GM21576 (cell line): ENCODE measurements around the gene MBD2.
"Not testable (repeated sequence)": the region's sequence is repeated elsewhere in the genome, so short reads cannot be mapped to it uniquely, and the experiment has no call there.

Experiments used
- ATAC-seq: cut with Tn5 transposase; IDR thresholded peaks from one replicate; pipeline ENCODE4 v1.9.1; 2021; ENCODE audit warnings: mild to moderate bottlenecking, moderate library complexity; ENCODE audit not compliant: unreplicated experiment

The MBD2 gene

GRCh38 chr18:54155412-54155811, 69.1 kb downstream of the MBD2 start:
- ATAC-seq: no peak

GRCh38 chr18:54154231-54154630, 70.2 kb downstream of the MBD2 start:
- no peak for ATAC-seq

- no peak for ATAC-seq
These were observed 73.1 kb downstream of the MBD2 start for GRCh38 chr18:54151376-54151775.

- no peak for ATAC-seq
These were observed 74.2 kb downstream of the MBD2 start for GRCh38 chr18:54150226-54150625.

GRCh38 chr18:54149078-54149697, 75.3 kb downstream of the MBD2 start:
- ATAC-seq: peak; percentile 41

GRCh38 chr18:54148678-54149077, 75.8 kb downstream of the MBD2 start:
- no peak for ATAC-seq

- ATAC-seq: no peak
These were observed 76.3 kb downstream of the MBD2 start for GRCh38 chr18:54148151-54148550.

GRCh38 chr18:54147439-54147838, 77.0 kb downstream of the MBD2 start:
- peak; percentile 82 for ATAC-seq

- no peak for ATAC-seq
These were observed 83.3 kb downstream of the MBD2 start for GRCh38 chr18:54141041-54141608.

- no peak for ATAC-seq
These were observed 83.8 kb downstream of the MBD2 start for GRCh38 chr18:54140641-54141040.

GRCh38 chr18:54135216-54135615, 89.3 kb downstream of the MBD2 start:
- ATAC-seq: no peak

GRCh38 chr18:54134053-54134452, 90.4 kb downstream of the MBD2 start:
- ATAC-seq: no peak

GRCh38 chr18:54130631-54131030, 93.8 kb downstream of the MBD2 start:
- ATAC-seq: no peak

- ATAC-seq: no peak
These were observed 94.3 kb downstream of the MBD2 start for GRCh38 chr18:54130177-54130576.

GRCh38 chr18:54129448-54130067, 94.9 kb downstream of the MBD2 start:
- peak; percentile 77 for ATAC-seq

GRCh38 chr18:54127759-54128378, 96.6 kb downstream of the MBD2 start:
- ATAC-seq: peak; percentile 80

- no peak for ATAC-seq
These were observed 99.0 kb downstream of the MBD2 start for GRCh38 chr18:54125429-54125828.

- ATAC-seq: not testable (repeated sequence)
These were observed 100.6 kb downstream of the MBD2 start for GRCh38 chr18:54123720-54124440.

- ATAC-seq: peak; percentile 92
These were observed 104.9 kb downstream of the MBD2 start for GRCh38 chr18:54119524-54120019.

GRCh38 chr18:54117853-54118773, 106.4 kb downstream of the MBD2 start:
- ATAC-seq: no peak
